ENCODE measurements around the gene SLC25A46. TPM values are rescaled to one million over a fixed set of nuclear protein-coding genes. Genes with fewer than 3 reads are reported as not detected.
"Not testable (repeated sequence)": the region's sequence is repeated elsewhere in the genome, so short reads cannot be mapped to it uniquely, and the experiment has no call there.

Gene SLC25A46
- total RNA-seq, 2 experiments from 2014 or later, result 55.9 to 57.4 TPM

DNA sequence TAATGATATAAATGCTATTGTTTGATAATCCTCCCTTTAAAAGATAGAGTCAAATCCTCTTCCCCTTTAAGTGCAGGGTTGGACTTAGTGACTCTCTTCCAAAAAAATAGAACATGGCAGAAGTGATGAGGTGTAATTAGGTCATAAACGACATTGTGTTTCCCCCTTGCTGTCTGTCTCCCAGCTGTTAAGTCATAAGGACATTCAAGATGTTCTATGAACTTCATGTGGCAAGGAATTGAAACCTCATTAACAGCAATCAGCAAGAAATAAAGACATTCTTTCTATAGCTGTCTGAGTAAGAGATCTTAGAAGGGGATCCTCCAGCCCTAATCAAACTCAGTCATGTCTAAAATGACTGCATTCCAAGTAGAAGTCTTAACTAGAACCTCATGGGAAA lies 3.3 kb upstream of the SLC25A46 start:
- Mint-ChIP-seq H3K36me3 (peaks cover 7% of the 10 kb centered on the region), H3K4me1 (peaks cover 11% of the 10 kb centered on the region), H3K4me3 (no peak overlapping the region), H3K27me3 (peaks cover 22% of the 10 kb centered on the region), H3K9me3 (peaks cover 3% of the 10 kb centered on the region), H3K27ac (no peak overlapping the region)
- no peak for DNase-seq

DNA sequence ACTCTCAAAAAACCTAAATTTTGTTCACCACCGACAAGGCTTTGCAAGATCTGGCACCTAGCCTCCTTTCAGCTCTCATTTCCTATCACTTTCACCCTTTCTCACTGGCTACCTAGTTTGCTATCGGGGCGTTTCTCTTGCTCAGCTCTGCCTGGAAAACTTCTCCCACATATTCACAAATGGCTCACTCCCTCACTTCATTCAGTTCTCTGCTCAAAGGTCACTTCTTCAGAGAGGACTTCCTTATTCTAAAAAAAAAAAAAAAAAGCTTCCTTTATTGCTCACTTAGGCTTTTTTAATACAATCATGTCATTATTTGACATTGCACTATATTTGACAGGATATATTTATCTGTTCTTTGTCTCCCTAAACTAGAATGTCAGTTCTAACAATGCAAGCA lies 2.1 kb upstream of the SLC25A46 start:
- Mint-ChIP-seq H3K36me3 (peaks cover 7% of the 10 kb centered on the region), H3K27ac (no peak overlapping the region), H3K4me3 (no peak overlapping the region), H3K9me3 (peaks cover 3% of the 10 kb centered on the region), H3K27me3 (peaks cover 22% of the 10 kb centered on the region), H3K4me1 (peaks cover 18% of the 10 kb centered on the region)
- no peak for DNase-seq

DNA sequence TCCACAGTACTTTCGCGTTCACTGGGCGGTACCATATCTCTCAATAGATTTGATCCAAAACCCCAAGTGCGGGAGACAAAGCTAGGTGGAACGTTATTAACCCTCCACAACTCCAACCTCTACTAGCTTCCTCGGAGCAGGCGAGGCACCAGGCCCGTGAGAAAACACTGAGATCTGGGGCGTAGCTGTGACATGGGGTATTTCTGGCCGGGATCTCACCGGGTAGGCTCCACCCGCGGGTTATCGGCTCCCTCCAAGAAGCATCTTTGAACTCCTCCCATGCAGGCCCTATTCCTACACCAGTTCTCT lies 350 bp upstream of the SLC25A46 start:
- H3K36me3 Mint-ChIP-seq, result peaks cover 8% of the 10 kb centered on the region
- peaks cover 9% of the 10 kb centered on the region for H3K27me3 Mint-ChIP-seq
- peak overlapping the region; percentile 92 for H3K27ac Mint-ChIP-seq
- peak overlapping the region; percentile 94 for H3K4me3 Mint-ChIP-seq
- no peaks in the 10 kb centered on the region for H3K9me3 Mint-ChIP-seq
- peaks cover 23% of the 10 kb centered on the region for H3K4me1 Mint-ChIP-seq
- DNase-seq, result no peak

DNA sequence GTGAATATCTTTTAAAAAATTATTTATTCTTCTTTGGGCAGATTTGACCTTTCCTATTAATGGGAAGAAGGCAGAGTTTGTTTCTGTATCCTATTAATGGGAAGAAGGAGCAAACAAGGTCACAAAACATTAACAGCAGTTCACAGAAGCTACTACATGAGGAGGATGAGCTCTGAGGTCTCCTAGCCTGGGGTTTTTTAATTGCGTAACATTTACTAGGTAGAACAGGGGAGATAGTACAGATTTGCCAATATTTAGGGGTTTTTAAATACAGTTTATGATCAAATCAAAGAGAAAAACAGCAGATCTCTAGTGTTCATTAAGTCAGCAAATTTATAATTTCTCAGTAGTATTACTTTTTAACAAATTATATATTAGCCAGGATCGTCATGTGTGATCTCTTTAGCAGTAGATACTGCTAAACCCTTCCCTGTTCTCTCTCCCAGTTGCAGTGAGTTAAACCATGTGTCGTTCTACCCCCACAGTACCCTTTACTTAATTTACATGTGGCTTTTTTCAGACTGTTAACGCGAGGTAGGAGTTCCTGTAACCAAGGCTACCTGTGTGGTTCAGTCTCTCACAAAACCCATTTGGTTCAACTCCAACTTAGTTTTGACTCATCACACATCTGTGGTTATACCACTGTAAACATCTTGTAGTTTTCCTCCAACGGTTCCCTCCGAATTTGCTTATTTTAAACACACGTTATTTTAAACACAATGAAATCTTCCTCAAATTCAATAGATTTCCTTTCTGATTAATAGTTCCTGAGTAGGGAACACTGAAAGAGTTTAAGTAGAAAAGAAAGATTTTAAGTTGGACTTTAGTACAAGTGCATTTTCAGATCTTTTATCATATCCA lies 13.3 kb downstream of the SLC25A46 start:
- DNase-seq, result peak; percentile 27
- peak overlapping the region; percentile 42 for H3K4me3 Mint-ChIP-seq
- peaks cover 47% of the 10 kb centered on the region for H3K36me3 Mint-ChIP-seq
- H3K4me1 Mint-ChIP-seq, result peaks cover 54% of the 10 kb centered on the region
- H3K27me3 Mint-ChIP-seq, result no peaks in the 10 kb centered on the region
- no peaks in the 10 kb centered on the region for H3K9me3 Mint-ChIP-seq
- H3K27ac Mint-ChIP-seq, result peak overlapping the region; percentile 95

DNA sequence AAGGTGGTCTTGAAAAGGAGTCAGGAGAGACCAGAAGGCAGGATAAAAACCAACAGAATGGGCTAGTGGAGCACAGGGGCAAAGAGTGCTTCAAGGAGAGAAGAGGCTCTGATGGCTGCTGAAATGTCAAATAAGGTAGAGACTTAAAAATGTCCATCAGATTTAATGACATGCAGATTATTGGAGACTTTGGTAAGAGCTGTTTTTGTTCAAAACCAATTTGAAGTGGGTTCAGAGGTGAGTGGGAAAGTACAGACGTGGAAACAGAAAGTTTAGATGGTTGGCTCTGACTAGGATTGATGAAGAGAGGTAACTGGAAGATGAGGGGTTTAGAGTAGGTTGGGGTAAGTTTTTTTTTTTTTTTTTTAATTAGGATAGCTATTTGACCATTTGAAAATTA lies 14.1 kb downstream of the SLC25A46 start:
- Mint-ChIP-seq H3K9me3 (no peaks in the 10 kb centered on the region), H3K27ac (peak overlapping the region; percentile 95), H3K27me3 (no peaks in the 10 kb centered on the region), H3K4me1 (peaks cover 54% of the 10 kb centered on the region), H3K4me3 (peak overlapping the region; percentile 42), H3K36me3 (peaks cover 45% of the 10 kb centered on the region)
- no peak for DNase-seq

DNA sequence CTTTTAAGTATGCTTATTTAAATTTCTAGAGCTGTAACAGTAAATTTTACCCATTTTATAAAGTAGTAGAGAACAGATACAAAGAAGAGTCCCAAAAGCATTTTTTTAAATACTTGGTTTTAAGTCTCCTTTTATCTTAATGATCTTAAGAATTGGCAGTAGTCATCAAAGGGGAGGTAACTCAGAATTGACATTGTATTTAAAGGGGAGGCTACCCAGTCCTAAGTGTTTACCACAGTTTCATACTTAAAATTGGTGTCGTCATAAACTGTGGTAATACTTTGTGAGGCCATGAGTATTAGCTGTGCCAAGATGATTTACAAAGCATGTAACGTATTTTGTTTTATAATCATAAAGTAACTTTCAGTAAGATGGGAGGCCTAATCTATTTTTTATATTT lies 14.8 kb downstream of the SLC25A46 start:
- no peak for DNase-seq
- H3K27ac Mint-ChIP-seq, result peak overlapping the region; percentile 95
- H3K4me1 Mint-ChIP-seq, result peaks cover 50% of the 10 kb centered on the region
- no peaks in the 10 kb centered on the region for H3K9me3 Mint-ChIP-seq
- H3K27me3 Mint-ChIP-seq, result no peaks in the 10 kb centered on the region
- H3K4me3 Mint-ChIP-seq, result no peak overlapping the region
- H3K36me3 Mint-ChIP-seq, result peaks cover 46% of the 10 kb centered on the region

DNA sequence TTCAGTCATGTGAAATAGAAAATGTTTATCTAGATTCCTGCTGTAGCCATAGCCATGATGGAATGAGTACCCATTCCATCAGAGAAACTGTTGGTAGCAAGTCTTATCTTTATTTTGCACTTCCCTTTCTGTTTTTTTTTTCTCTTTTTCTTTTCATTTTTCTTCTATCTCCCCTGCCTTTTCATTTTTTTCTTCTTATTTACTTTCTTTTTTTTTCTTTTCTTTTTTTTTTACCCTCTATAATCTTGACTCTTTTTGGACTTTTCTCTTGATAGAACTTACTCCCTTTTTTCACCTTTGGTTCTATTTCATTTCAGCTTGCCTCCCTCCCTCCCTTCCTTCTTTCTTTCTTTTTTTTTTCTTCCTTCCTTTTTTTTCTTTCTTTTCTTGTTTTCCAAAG lies 15.4 kb downstream of the SLC25A46 start:
- Mint-ChIP-seq H3K27ac (peak overlapping the region; percentile 73), H3K4me1 (peaks cover 46% of the 10 kb centered on the region), H3K9me3 (no peaks in the 10 kb centered on the region), H3K4me3 (no peak overlapping the region), H3K27me3 (no peaks in the 10 kb centered on the region), H3K36me3 (peaks cover 40% of the 10 kb centered on the region)
- DNase-seq, result no peak

DNA sequence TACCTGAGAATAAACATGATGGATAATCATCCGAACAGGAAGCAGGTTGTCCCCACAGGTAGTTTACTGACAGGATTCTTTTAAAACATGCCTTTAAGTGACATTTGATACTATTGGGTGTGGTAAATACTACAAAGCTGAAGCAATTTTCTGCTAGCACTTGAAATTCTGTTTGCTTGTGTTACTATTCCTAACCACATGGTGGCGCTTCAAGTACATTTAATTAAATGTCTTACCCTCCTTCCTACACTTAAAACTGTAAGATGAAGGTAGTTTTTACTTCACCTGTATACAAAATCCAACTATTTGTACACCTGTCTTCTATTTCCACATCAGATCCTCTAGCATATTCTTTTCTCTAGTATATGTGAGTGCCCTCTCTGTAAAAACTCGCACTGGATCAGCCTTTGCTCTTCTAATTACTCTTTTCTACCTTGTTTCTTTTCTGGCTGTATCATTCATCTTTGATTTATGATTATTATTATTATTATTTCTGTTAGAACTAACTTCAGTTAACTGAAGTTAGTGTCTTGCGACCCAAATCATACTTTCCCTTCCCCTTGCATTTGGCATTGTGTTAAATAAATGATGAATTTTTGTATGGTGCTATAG lies 18.4 kb downstream of the SLC25A46 start:
- Mint-ChIP-seq H3K36me3 (peaks cover 26% of the 10 kb centered on the region), H3K27me3 (no peaks in the 10 kb centered on the region), H3K4me1 (peaks cover 27% of the 10 kb centered on the region), H3K4me3 (no peak overlapping the region), H3K27ac (no peak overlapping the region), H3K9me3 (no peaks in the 10 kb centered on the region)
- DNase-seq, result no peak

DNA sequence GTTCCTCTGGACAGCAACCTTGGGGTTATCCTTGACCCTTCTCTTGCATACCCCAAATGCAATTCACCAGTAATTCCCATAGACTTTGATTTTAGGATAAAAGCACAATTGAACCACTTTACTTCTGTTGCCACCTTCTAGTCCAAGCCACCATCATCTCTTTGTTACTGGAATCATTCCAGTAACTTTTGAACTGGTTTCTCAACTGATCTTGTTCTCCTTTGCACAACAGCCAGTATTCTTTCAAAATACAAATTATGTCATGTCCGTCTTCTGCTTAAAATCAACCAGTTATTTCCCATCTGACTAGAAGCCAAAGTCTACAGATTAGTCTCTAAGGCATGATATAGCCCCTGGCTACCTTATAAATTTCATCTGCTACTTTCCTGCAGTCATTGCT lies 21.4 kb downstream of the SLC25A46 start:
- Mint-ChIP-seq H3K4me1 (peaks cover 1% of the 10 kb centered on the region), H3K27me3 (no peaks in the 10 kb centered on the region), H3K27ac (no peak overlapping the region), H3K4me3 (no peak overlapping the region), H3K36me3 (peaks cover 10% of the 10 kb centered on the region), H3K9me3 (no peaks in the 10 kb centered on the region)
- no peak for DNase-seq

DNA sequence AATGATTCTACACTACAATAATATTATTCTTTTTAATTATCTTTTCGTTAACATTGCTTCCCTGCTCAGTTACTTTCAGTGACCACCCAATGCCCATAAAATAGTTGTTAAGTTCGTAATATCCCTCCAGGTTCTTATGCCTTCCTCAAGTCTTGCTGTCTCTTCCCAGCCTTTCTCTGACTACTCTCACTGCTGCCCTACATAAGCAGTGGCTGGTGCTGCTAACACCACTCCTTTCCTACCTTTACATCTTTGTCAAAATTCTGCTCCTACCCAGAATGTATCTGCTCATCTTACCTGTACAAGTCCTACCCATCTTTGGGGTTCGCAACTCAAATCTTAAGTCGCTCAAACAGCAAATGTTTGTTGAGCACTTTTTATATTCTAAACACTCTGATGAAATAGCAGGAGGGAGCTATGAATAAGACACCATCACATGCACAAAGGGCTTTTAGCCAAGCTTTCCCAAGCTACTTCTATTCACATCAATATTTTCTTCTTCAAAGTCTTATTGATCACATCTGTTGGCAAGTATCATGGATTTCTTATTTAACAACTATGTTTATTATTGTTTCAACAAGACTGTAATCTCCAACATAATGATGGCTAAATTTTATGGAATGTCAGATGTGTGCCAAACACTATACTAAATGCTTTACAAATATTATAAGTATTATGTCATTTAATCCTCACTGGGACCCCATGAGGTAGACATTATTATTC lies 29.5 kb downstream of the SLC25A46 start:
- Mint-ChIP-seq H3K9me3 (peaks cover 1% of the 10 kb centered on the region), H3K4me1 (no peaks in the 10 kb centered on the region), H3K27me3 (peaks cover 3% of the 10 kb centered on the region), H3K27ac (no peak overlapping the region), H3K4me3 (no peak overlapping the region), H3K36me3 (peaks cover 4% of the 10 kb centered on the region)
- DNase-seq, result no peak

DNA sequence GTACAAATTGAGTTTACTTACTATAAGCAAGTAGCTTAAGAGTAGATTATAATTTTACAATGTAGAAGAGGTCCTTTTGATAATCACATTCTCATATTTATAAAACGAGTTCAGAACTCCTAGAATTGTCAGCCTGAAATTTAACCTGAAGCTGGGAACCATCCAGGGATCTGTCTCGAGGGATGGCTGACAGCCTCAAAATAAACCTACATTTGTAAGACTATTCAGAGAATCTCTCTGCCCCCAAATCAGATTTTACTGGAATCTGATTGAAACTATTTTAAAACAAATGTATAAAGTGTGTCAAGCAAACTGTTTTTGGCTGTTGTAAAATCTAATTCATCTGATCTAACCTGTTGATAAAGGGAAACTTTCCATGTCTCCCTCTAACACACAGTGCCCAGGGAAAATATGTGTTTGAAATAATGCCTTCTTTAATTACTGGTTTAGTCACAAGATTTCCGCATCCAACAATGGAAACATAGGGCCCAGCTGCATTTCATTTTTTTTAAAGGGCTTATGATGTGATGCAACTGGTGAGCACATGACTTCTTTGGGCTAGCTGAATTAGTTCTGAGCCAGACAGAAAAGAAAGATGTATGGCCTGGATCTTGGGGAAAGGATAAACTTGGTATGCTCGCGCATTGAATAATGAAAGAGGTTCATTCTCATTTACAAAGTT lies 30.3 kb downstream of the SLC25A46 start:
- Mint-ChIP-seq H3K4me1 (no peaks in the 10 kb centered on the region), H3K4me3 (no peak overlapping the region), H3K27me3 (peaks cover 11% of the 10 kb centered on the region), H3K36me3 (peaks cover 4% of the 10 kb centered on the region), H3K9me3 (peaks cover 1% of the 10 kb centered on the region), H3K27ac (no peak overlapping the region)
- DNase-seq, result no peak

DNA sequence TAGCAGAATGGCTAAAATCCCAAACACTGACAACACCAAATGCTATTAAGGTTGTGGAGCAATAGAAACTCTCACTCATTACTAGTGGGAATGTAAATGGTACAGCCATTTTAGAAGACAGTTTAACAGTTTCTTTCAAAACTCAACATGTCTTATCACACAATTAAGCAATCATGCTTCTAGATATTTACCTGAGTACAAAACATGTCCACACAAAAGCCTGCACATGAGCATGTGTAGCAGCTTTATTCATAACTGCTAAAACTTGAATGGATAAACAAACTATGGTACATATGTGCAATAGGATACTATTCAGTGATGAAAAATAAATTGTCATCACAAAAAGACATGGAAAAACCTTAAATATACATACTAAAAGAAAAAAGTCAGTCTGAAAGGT lies 31.5 kb downstream of the SLC25A46 start:
- Mint-ChIP-seq H3K4me1 (no peaks in the 10 kb centered on the region), H3K27me3 (peaks cover 12% of the 10 kb centered on the region), H3K4me3 (no peak overlapping the region), H3K9me3 (peaks cover 4% of the 10 kb centered on the region), H3K27ac (no peak overlapping the region), H3K36me3 (no peaks in the 10 kb centered on the region)
- no peak for DNase-seq

DNA sequence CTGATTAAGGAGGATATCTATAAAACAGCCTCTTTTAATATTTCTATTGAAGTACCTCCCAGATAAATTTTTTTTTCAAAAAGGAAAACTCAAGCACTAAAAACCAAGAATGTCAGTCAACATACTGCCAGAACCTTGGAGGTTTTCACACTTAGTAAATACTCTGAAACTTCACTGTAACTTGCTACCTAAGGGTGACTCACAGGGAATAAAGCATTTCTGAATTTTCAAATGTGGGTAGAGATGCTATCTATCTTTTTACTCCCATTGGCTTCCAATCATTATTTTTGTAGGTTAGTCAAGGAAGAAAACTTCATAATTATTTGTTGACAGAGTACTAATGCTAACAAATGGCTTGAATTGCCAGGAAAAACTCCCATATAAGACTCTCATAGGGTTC lies 46.1 kb downstream of the SLC25A46 start:
- Mint-ChIP-seq H3K27ac (no peak overlapping the region), H3K4me3 (no peak overlapping the region), H3K36me3 (no peaks in the 10 kb centered on the region), H3K9me3 (peaks cover 15% of the 10 kb centered on the region), H3K4me1 (no peaks in the 10 kb centered on the region), H3K27me3 (peaks cover 8% of the 10 kb centered on the region)
- no peak for DNase-seq

DNA sequence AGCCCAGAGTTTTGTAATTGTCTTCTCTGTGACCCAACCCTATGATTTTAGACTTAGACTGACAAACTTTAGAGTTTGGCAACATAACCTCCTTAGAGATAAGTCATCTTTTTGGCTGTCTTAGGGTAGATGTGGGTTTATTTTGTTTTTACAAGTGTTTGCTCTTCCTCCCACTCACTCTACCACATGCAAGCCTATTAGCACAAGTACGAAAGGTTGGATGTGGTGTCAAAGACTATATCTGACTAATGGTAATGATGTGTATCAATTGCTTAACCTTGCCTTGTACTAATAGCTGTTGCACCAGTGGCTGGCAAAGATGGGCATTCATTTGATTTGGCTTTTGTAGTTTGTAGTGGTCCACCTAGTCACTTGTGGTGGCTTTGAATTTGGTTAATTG lies 46.5 kb downstream of the SLC25A46 start:
- H3K36me3 Mint-ChIP-seq, result no peaks in the 10 kb centered on the region
- H3K27me3 Mint-ChIP-seq, result peaks cover 8% of the 10 kb centered on the region
- DNase-seq, result no peak
- H3K9me3 Mint-ChIP-seq, result peaks cover 15% of the 10 kb centered on the region
- no peak overlapping the region for H3K4me3 Mint-ChIP-seq
- no peaks in the 10 kb centered on the region for H3K4me1 Mint-ChIP-seq
- H3K27ac Mint-ChIP-seq, result no peak overlapping the region

DNA sequence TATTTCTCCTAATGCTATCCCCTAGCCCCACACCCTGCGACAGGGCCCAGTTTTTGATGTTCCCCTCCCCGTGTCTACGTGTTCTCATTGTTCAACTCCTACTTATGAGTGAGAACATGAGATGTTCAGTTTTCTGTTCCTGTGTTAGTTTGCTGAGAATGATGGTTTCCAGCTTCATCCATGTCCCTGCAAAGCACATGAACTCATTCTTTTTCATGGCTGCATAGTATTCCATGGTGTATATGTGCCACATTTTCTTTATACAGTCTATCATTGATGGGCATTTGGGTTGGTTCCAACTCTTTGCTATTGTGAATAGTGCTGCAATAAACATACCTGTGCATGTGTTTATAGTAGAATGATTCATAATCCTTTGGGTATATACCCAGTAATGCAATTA lies 49.2 kb downstream of the SLC25A46 start:
- H3K27ac Mint-ChIP-seq, DNase-seq, H3K36me3 Mint-ChIP-seq, H3K4me1 Mint-ChIP-seq, H3K4me3 Mint-ChIP-seq: not testable (repeated sequence)
- Mint-ChIP-seq H3K27me3 (peaks cover 11% of the 10 kb centered on the region), H3K9me3 (peaks cover 14% of the 10 kb centered on the region)
